ENCODE data around the gene NT5M.
"Not testable (repeated sequence)": the region's sequence is repeated elsewhere in the genome, so short reads cannot be mapped to it uniquely, and the experiment has no call there.

Gene NT5M

GRCh38 chr17:17303010-17303846, at the start of gene NT5M:
NT5M (plus strand) TSS chr17:17303373; CDS start chr17:17303551, 178 bp downstream.
- DNase-seq (ENCODE audit: low spot score) = peak; percentile 56

GRCh38 chr17:17253406-17253805, 49.8 kb upstream of the NT5M start:
- DNase-seq (ENCODE audit: low spot score) = no peak

GRCh38 chr17:17254036-17254435, 49.1 kb upstream of the NT5M start:
- DNase-seq (ENCODE audit: low spot score) = no peak

GRCh38 chr17:17255689-17256088, 47.5 kb upstream of the NT5M start:
- DNase-seq (ENCODE audit: low spot score) = not testable (repeated sequence)

- no peak for DNase-seq (ENCODE audit: low spot score)
Measured at GRCh38 chr17:17256316-17256715, 46.9 kb upstream of the NT5M start.

GRCh38 chr17:17258011-17258410, 45.2 kb upstream of the NT5M start:
- DNase-seq (ENCODE audit: low spot score) = no peak

- no peak for DNase-seq (ENCODE audit: low spot score)
Measured at GRCh38 chr17:17258998-17259397, 44.2 kb upstream of the NT5M start.

GRCh38 chr17:17264430-17264829, 38.7 kb upstream of the NT5M start:
- no peak for DNase-seq (ENCODE audit: low spot score)

- DNase-seq (ENCODE audit: low spot score) = no peak
Measured at GRCh38 chr17:17269926-17270773, 33.0 kb upstream of the NT5M start.

GRCh38 chr17:17275971-17276370, 27.2 kb upstream of the NT5M start:
- no peak for DNase-seq (ENCODE audit: low spot score)

- not testable (repeated sequence) for DNase-seq (ENCODE audit: low spot score)
Measured at GRCh38 chr17:17277431-17277830, 25.7 kb upstream of the NT5M start.

- DNase-seq (ENCODE audit: low spot score) = no peak
Measured at GRCh38 chr17:17279316-17279715, 23.9 kb upstream of the NT5M start.

- peak; percentile 96 for DNase-seq (ENCODE audit: low spot score)
Measured at GRCh38 chr17:17280613-17281549, 22.3 kb upstream of the NT5M start, which contains the start of gene COPS3. COPS3 (minus strand) TSS chr17:17281246; CDS start chr17:17281186, 60 bp downstream.

- DNase-seq (ENCODE audit: low spot score) = no peak
Measured at GRCh38 chr17:17285951-17286350, 17.2 kb upstream of the NT5M start.

GRCh38 chr17:17289086-17289485, 14.1 kb upstream of the NT5M start:
- no peak for DNase-seq (ENCODE audit: low spot score)

GRCh38 chr17:17289701-17290100, 13.5 kb upstream of the NT5M start:
- DNase-seq (ENCODE audit: low spot score) = no peak

GRCh38 chr17:17295141-17295540, 8.0 kb upstream of the NT5M start:
- no peak for DNase-seq (ENCODE audit: low spot score)

GRCh38 chr17:17297217-17297616, 6.0 kb upstream of the NT5M start:
- no peak for DNase-seq (ENCODE audit: low spot score)

- DNase-seq (ENCODE audit: low spot score) = no peak
Measured at GRCh38 chr17:17298108-17298507, 5.1 kb upstream of the NT5M start.

GRCh38 chr17:17300624-17301568, 2.3 kb upstream of the NT5M start:
- no peak for DNase-seq (ENCODE audit: low spot score)

- not testable (repeated sequence) for DNase-seq (ENCODE audit: low spot score)
Measured at GRCh38 chr17:17301659-17302058, 1.5 kb upstream of the NT5M start.

Measured in SW480 (cell line).